GM12891 (cell line): ENCODE measurements around the gene RIN3.

Experiments
- PAX5 ChIP-seq: IDR thresholded peaks from 2 replicates; pipeline ENCODE4 v1.6.1; 2011; ENCODE audit warnings: low read length, moderate library complexity, mild to moderate bottlenecking; ENCODE audit not compliant: insufficient read depth, severe bottlenecking
- POLR2A ChIP-seq: IDR thresholded peaks from 2 replicates; pipeline ENCODE4 v1.6.1; 2011; ENCODE audit warnings: low read depth, low read length, control low read depth
- POLR2AphosphoS5 ChIP-seq: IDR thresholded peaks from 2 replicates; pipeline ENCODE4 v1.6.1; 2011; ENCODE audit warnings: low read depth, low read length, control low read depth
- POU2F2 ChIP-seq: IDR thresholded peaks from 2 replicates; pipeline ENCODE4 v1.6.1; 2011; ENCODE audit warnings: low read depth, mild to moderate bottlenecking, control low read depth, low read length, moderate library complexity
- SPI1 ChIP-seq: IDR thresholded peaks from 2 replicates; pipeline ENCODE4 v1.6.1; 2011; ENCODE audit warnings: low read depth, low read length, control low read depth
- TAF1 ChIP-seq: IDR thresholded peaks from 2 replicates; pipeline ENCODE4 v1.6.1; 2011; ENCODE audit warnings: low read depth, low read length, control low read depth

GRCh38 chr14:92731622-92732115, 218.1 kb downstream of the RIN3 start:
- TF ChIP-seq POLR2AphosphoS5 (no peak), POLR2A (no peak), SPI1 (no peak), TAF1 (no peak), PAX5 (no peak), POU2F2 (no peak)
